Lower leg skin (tissue), 4 donors: ENCODE data around the gene MYO5A. TPM values are rescaled to one million over a fixed set of nuclear protein-coding genes. Genes with fewer than 3 reads are reported as not detected.
A peak's percentile ranks its signal among the peaks of the same experiment; 100 is the strongest.

Source experiments
- DNase-seq, 2 donors: peaks; one replicate each; pipeline ENCODE4 v3.0.0-alpha.2; 2019; ENCODE audit warnings: low spot score in 2 of 2
- H3K4me3 ChIP-seq: fragments of 200-600 bp; sonication (generic); 2 replicates; pipeline ENCODE4 v1.5.1; 2017; ENCODE audit warnings: mild to moderate bottlenecking, low read depth; ENCODE audit not compliant: poor library complexity, severe bottlenecking
- CTCF ChIP-seq, 3 donors: fragments of 450-650 bp; IDR thresholded peaks; one replicate each; pipeline ENCODE4 v1.5.1; 2016; ENCODE audit warnings: antibody characterized with exemption in 3 of 3, mild to moderate bottlenecking in 3 of 3, moderate library complexity in 2 of 3
- POLR2A ChIP-seq, 2 donors: fragments of 450-650 bp; IDR thresholded peaks; one replicate each; pipeline ENCODE4 v1.6.1; 2016 to 2017; ENCODE audit warnings: antibody characterized with exemption in 2 of 2, mild to moderate bottlenecking in 1 of 2, moderate library complexity in 1 of 2
- WGBS, 2 donors: methylation state at CpG; one replicate each; pipeline ENCODE4 v1.1.5; 2018; 5-methylcytosine and 5-hydroxymethylcytosine counted together
- intact Hi-C: fragments of 100-400 bp; cut with DNase I; formaldehyde crosslinking; loops from one replicate; pipeline ENCODE4 v1.15.0; 2023; ENCODE audit warnings: low total_unique reads
- total RNA-seq, 4 donors: library from RNA; depleted of rRNA; stranded (reverse); fragments of >200 nt; gene quantifications; one replicate each; pipeline ENCODE4 v1.1.0, GENCODE V29; 2016

MYO5A gene
- total RNA-seq, 4 donors from 2014 or later, result 28.0 to 45.1 (median 37.8) TPM

- intact Hi-C loops, result loop anchor here (5.0 kb wide), 1 partner anchor 67 kb away; no protein-coding TSS in a partner anchor
- WGBS, 2 donors, result 66 to 72% methylated on average over 2 of the region's 2 CpGs
- H3K4me3 ChIP-seq, result no peak overlapping the region
- no peak for TF ChIP-seq POLR2A (IDR thresholded peaks at IDR 0.05)
- no peak for TF ChIP-seq CTCF (IDR thresholded peaks at IDR 0.05)
- DNase-seq, result no peak
Measured at GRCh38 chr15:52488830-52489229, 39.9 kb downstream of the MYO5A start.

- intact Hi-C loops, result loop anchor here (5.0 kb wide), 1 partner anchor 64 kb away; no protein-coding TSS in a partner anchor
- H3K4me3 ChIP-seq, result no peak overlapping the region
- no peak for TF ChIP-seq CTCF (IDR thresholded peaks at IDR 0.05)
- no peak for DNase-seq
- 72 to 74% methylated on average over 11 of the region's 11 CpGs for WGBS, 2 donors
Measured at GRCh38 chr15:52486003-52486996, 42.4 kb downstream of the MYO5A start.

GRCh38 chr15:52485290-52485689, 43.4 kb downstream of the MYO5A start:
- no peak overlapping the region for H3K4me3 ChIP-seq
- intact Hi-C loops, result loop anchor here (5.0 kb wide), 1 partner anchor 63 kb away; no protein-coding TSS in a partner anchor
- DNase-seq, result no peak
- TF ChIP-seq CTCF (IDR thresholded peaks at IDR 0.05) (no peak), POLR2A (IDR thresholded peaks at IDR 0.05) (no peak)
- 67 to 72% methylated on average over 2 of the region's 2 CpGs for WGBS, 2 donors

DNA sequence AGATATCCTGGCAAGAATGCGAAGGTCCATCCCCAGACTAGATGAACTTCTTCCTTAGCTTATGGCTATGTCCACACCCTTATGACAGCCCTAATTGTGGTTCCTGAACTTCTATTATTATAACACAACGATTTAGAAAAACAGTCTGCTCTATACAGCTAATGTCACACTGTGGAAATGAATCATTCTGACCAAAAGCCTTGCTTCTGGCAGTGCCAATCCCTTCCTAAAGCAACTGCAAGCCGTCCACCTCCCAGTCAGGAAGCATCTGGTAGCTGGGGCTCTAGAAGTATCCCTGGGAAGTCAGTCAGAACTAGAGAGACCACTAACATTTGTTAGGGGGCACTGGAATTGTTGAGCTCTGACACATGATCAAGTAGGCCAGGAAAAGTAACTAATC, 45.0 kb downstream of the MYO5A start:
- H3K4me3 ChIP-seq, result no peak overlapping the region
- TF ChIP-seq CTCF (IDR thresholded peaks at IDR 0.05) (no peak), POLR2A (IDR thresholded peaks at IDR 0.05) (no peak)
- intact Hi-C loops, result no loop called here
- 54 to 56% methylated on average over 3 of the region's 3 CpGs for WGBS, 2 donors
- peak in 1 of 2 donors; percentile 35 for DNase-seq

- WGBS, 2 donors, result 45 to 65% methylated on average over 3 of the region's 3 CpGs
- DNase-seq, result no peak
- intact Hi-C loops, result no loop called here
Measured at GRCh38 chr15:52481915-52482314, 46.8 kb downstream of the MYO5A start.

More at GRCh38 chr15:52481915-52482314, 46.8 kb downstream of the MYO5A start:
- TF ChIP-seq POLR2A (IDR thresholded peaks at IDR 0.05) (no peak), CTCF (IDR thresholded peaks at IDR 0.05) (no peak)
- H3K4me3 ChIP-seq, result no peak overlapping the region
